NCI-H1694 treated with DMSO at 0.1 percent for 48 hours (cell line): ENCODE measurements around the gene KIF27.
"Not testable (repeated sequence)": the region's sequence is repeated elsewhere in the genome, so short reads cannot be mapped to it uniquely, and the experiment has no call there.

Source experiments
- DNase-seq: peaks from one replicate; lab custom pipeline; 2025; lab: John Stamatoyannopoulos, UW

The KIF27 gene

GRCh38 chr9:83933790-83934189, 12.6 kb upstream of the KIF27 start:
- DNase-seq: no peak

GRCh38 chr9:83932851-83933250, 11.6 kb upstream of the KIF27 start:
- DNase-seq: no peak

- DNase-seq: no peak
Measured at GRCh38 chr9:83932011-83932410, 10.8 kb upstream of the KIF27 start.

- no peak for DNase-seq
Measured at GRCh38 chr9:83930881-83931280, 9.6 kb upstream of the KIF27 start.

GRCh38 chr9:83927591-83927990, 6.4 kb upstream of the KIF27 start:
- DNase-seq: no peak

- DNase-seq: peak; percentile 25
Measured at GRCh38 chr9:83920469-83920926, 734 bp downstream of the KIF27 start.

GRCh38 chr9:83919111-83919510, 2.1 kb downstream of the KIF27 start:
- DNase-seq: no peak

GRCh38 chr9:83912194-83912593, 9.0 kb downstream of the KIF27 start:
- peak; percentile 30 for DNase-seq

- DNase-seq: no peak
Measured at GRCh38 chr9:83906144-83906543, 15.1 kb downstream of the KIF27 start.

- DNase-seq: not testable (repeated sequence)
Measured at GRCh38 chr9:83900615-83901014, 20.6 kb downstream of the KIF27 start.

GRCh38 chr9:83894301-83894700, 26.9 kb downstream of the KIF27 start:
- not testable (repeated sequence) for DNase-seq

- not testable (repeated sequence) for DNase-seq
Measured at GRCh38 chr9:83886498-83886897, 34.7 kb downstream of the KIF27 start.

GRCh38 chr9:83885559-83886240, 35.5 kb downstream of the KIF27 start:
- DNase-seq: not testable (repeated sequence)

- not testable (repeated sequence) for DNase-seq
Measured at GRCh38 chr9:83881687-83882408, 39.4 kb downstream of the KIF27 start.

GRCh38 chr9:83875559-83875958, 45.7 kb downstream of the KIF27 start:
- not testable (repeated sequence) for DNase-seq

GRCh38 chr9:83849895-83850294, 71.3 kb downstream of the KIF27 start:
- not testable (repeated sequence) for DNase-seq

- DNase-seq: not testable (repeated sequence)
Measured at GRCh38 chr9:83837070-83837643, 84.1 kb downstream of the KIF27 start.

- peak; percentile 51 for DNase-seq
Measured at GRCh38 chr9:83830426-83831071, 90.7 kb downstream of the KIF27 start.

GRCh38 chr9:83824986-83825623, 96.1 kb downstream of the KIF27 start:
- DNase-seq: not testable (repeated sequence)

- DNase-seq: peak; percentile 16
Measured at GRCh38 chr9:83817356-83818278, 103.6 kb downstream of the KIF27 start, which contains the start of gene GKAP1. TSS of gene GKAP1 (minus strand) at chr9:83817769. CDS start at chr9:83806517, 11,252 bp downstream.

GRCh38 chr9:83817011-83817355, 104.2 kb downstream of the KIF27 start:
- DNase-seq: not testable (repeated sequence)
